Adrenal gland (tissue), 5 donors: Measurements from ENCODE around the gene UNC45A.

Experiments used
- CTCF ChIP-seq, 6 experiments: fragments of 450-650 bp in 4 of 6; fragments of 200-600 bp in 2 of 6; sonication (generic) in 1 of 6; IDR thresholded peaks; 1 replicate in 5 of 6; 2 replicates in 1 of 6; pipeline versions ENCODE4 v1.5.1 to v1.8.0; 2016 to 2021; ENCODE audit warnings: antibody characterized with exemption in 6 of 6, mild to moderate bottlenecking in 2 of 6, moderate library complexity in 1 of 6
- POLR2A ChIP-seq, 2 donors: fragments of 450-650 bp; IDR thresholded peaks; one replicate each; pipeline ENCODE4 v1.6.1; 2017; ENCODE audit warnings: antibody characterized with exemption in 2 of 2, mild to moderate bottlenecking in 2 of 2, moderate library complexity in 1 of 2
- donor health status: DM: no; HTN: no; CAD: no.

- TF ChIP-seq POLR2A (IDR thresholded peaks at IDR 0.05) (no peak), CTCF (IDR thresholded peaks at IDR 0.05) (no peak)
Observed at GRCh38 chr15:90889736-90890456, 45.2 kb upstream of the UNC45A start.
